Kidney (tissue), 14 donors: ENCODE results near the gene NAT8L. TPM values are rescaled to one million over a fixed set of nuclear protein-coding genes. Genes with fewer than 3 reads are reported as not detected.

Source experiments
- DNase-seq, 5 donors: peaks; one replicate each; pipeline ENCODE4 v3.0.0-alpha.2; 2013 to 2020
- FAIRE-seq: peaks from 2 replicates; lab custom pipeline; 2012; peaks lifted over from hg19 to GRCh38; lab: Jason Lieb, UNC
- H3K27ac ChIP-seq, 2 donors: one replicate each; pipeline ENCODE4 v1.7.0; 2013; ENCODE audit warnings: low read depth in 2 of 2, low read length in 2 of 2, inconsistent platforms in 1 of 2
- H3K27me3 ChIP-seq: one replicate; pipeline ENCODE4 v1.7.1; 2013; ENCODE audit warnings: low read length, inconsistent platforms; ENCODE audit not compliant: control insufficient read depth, insufficient read depth
- H3K36me3 ChIP-seq, 3 donors: one replicate each; pipeline versions ENCODE4 v1.7.0 to v1.7.1; 2013; ENCODE audit warnings: low read length in 3 of 3, control low read depth in 1 of 3, inconsistent platforms in 1 of 3; ENCODE audit not compliant: insufficient read depth in 3 of 3, control insufficient read depth in 2 of 3
- H3K4me1 ChIP-seq, 3 donors: one replicate each; pipeline versions ENCODE4 v1.7.0 to v1.7.1; 2013; ENCODE audit warnings: low read length in 3 of 3, inconsistent platforms in 1 of 3, low read depth in 1 of 3; ENCODE audit not compliant: control insufficient read depth in 2 of 3, insufficient read depth in 2 of 3
- H3K4me3 ChIP-seq, 3 donors: one replicate each; pipeline versions ENCODE4 v1.7.0 to v1.8.1; 2013; ENCODE audit warnings: low read length in 3 of 3, control low read depth in 1 of 3, inconsistent platforms in 1 of 3
- H3K9ac ChIP-seq, 3 donors: one replicate each; pipeline versions ENCODE4 v1.7.0 to v1.7.1; 2013; ENCODE audit warnings: low read length in 3 of 3, control low read depth in 1 of 3, inconsistent platforms in 1 of 3
- H3K9me3 ChIP-seq, 3 donors: one replicate each; pipeline versions ENCODE4 v1.7.0 to v1.7.1; 2013; ENCODE audit warnings: low read length in 3 of 3, control low read depth in 1 of 3, inconsistent platforms in 1 of 3; ENCODE audit not compliant: control insufficient read depth in 2 of 3, insufficient read depth in 1 of 3
- intact Hi-C: fragments of 100-400 bp; cut with DNase I; formaldehyde crosslinking; loops from one replicate; pipeline ENCODE4 v1.11.1; 2022
- polyA plus RNA-seq: library from polyadenylated mRNA; stranded (reverse); fragments of 350-450 nt; fragmentation: Illumina TruSeq; extraction: RNeasy Lipid Tissue Mini Kit (QIAGEN cat#74804); gene quantifications from one replicate; pipeline ENCODE4 v1.2.3, GENCODE V29; 2014; ENCODE audit warnings: low read depth, low replicate concordance; ENCODE audit not compliant: insufficient read depth
- total RNA-seq: library from RNA; stranded (reverse); fragmentation: NEBNext Ultra II Directional; extraction: Animal tissue kit (Norgen Biotek cat#: 25700); gene quantifications from one replicate; pipeline ENCODE4 v1.2.1, GENCODE V29; 2021
- TF ChIP-seq, protein P1 (sequence below): IDR thresholded peaks from 3 replicates; pipeline ENCODE4 v1.5.1; 2012; ENCODE audit warnings: mild to moderate bottlenecking, moderate library complexity, borderline replicate concordance; ENCODE audit not compliant: insufficient read depth; ENCODE audit errors: extremely low read depth
- donor health status: control.
- donor health status: control.
- donor health status: control.
- donor health status: control.
- donor health status: control.
- donor health status: DM: yes; HTN: yes; CAD: no.
- donor health status: Normal renal cell carcinoma (clear cell type).

NAT8L gene
- total and polyA plus RNA-seq, 2 donors from 2014 or later, result 2.7 to 12.5 TPM

DNA sequence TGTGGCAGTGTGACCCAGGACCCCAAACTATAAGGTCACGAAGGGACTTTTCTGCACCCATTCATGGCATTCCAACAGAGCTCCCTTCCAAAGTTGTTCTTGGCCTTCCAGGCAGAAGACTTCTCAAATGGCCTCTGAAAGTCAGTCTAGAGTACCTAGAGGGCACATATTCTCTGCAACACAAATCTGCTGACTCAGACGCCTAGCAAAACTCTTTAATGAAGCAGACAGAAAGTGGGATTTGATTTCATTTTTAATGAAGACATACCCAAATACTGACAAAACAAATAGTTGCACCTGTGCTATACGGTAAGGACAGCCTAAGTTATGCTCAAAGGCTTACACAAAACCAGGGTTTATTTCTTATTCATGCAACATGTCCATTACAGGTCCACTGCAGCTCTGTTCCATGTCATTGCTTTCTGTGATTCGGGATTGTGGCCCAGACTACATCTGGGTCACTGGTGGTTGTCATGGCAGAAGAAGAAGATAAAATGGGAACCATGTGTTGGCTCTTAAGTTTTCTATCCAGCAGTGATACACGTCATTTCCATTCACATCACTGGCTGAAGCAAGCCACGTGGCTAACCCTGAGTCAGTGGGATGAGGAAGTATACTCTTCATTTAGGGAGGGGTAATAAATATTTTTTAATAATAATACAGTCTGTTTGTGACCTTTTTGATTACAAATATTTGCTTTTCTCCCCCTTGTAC lies 57.7 kb downstream of the NAT8L start:
- Histone ChIP-seq H3K4me3 (no peak overlapping the region), H3K27ac (no peak overlapping the region), H3K36me3 (no peaks in the 10 kb centered on the region), H3K4me1 (no peaks in the 10 kb centered on the region), H3K9me3 (no peaks in the 10 kb centered on the region), H3K27me3 (no peaks in the 10 kb centered on the region), H3K9ac (no peak overlapping the region)
- intact Hi-C loops, result no loop called here
- TF ChIP-seq, protein P1, sequence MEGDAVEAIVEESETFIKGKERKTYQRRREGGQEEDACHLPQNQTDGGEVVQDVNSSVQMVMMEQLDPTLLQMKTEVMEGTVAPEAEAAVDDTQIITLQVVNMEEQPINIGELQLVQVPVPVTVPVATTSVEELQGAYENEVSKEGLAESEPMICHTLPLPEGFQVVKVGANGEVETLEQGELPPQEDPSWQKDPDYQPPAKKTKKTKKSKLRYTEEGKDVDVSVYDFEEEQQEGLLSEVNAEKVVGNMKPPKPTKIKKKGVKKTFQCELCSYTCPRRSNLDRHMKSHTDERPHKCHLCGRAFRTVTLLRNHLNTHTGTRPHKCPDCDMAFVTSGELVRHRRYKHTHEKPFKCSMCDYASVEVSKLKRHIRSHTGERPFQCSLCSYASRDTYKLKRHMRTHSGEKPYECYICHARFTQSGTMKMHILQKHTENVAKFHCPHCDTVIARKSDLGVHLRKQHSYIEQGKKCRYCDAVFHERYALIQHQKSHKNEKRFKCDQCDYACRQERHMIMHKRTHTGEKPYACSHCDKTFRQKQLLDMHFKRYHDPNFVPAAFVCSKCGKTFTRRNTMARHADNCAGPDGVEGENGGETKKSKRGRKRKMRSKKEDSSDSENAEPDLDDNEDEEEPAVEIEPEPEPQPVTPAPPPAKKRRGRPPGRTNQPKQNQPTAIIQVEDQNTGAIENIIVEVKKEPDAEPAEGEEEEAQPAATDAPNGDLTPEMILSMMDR, result no peak
- FAIRE-seq (no peak), DNase-seq (no peak)

Other genes with a start within 250 kb of the NAT8L start
- gene LETM1, start 203.2 kb upstream of the NAT8L start, total RNA-seq, result 46.4 TPM
- gene LETM1, start 203.2 kb upstream of the NAT8L start, polyA plus RNA-seq, result 20.0 TPM
- gene NSD2, start 187.9 kb upstream of the NAT8L start, total RNA-seq, result 51.2 TPM
- 5.5 TPM for gene NSD2, start 187.9 kb upstream of the NAT8L start, polyA plus RNA-seq
- gene NELFA, start 50.4 kb upstream of the NAT8L start, total RNA-seq, result 39.1 TPM
- 17.8 TPM for gene NELFA, start 50.4 kb upstream of the NAT8L start, polyA plus RNA-seq
- gene HAUS3, start 182.8 kb downstream of the NAT8L start, total RNA-seq, result 12.1 TPM
- gene HAUS3, start 182.8 kb downstream of the NAT8L start, polyA plus RNA-seq, result 4.1 TPM
- 3.8 TPM for gene POLN, start 182.8 kb downstream of the NAT8L start, total RNA-seq
- gene POLN, start 182.8 kb downstream of the NAT8L start, polyA plus RNA-seq, result 1.3 TPM
- 84.8 TPM for gene MXD4, start 202.8 kb downstream of the NAT8L start, total RNA-seq
- 49.8 TPM for gene MXD4, start 202.8 kb downstream of the NAT8L start, polyA plus RNA-seq